ENCODE data around the gene ATAT1.
"Not testable (repeated sequence)": the region's sequence is repeated elsewhere in the genome, so short reads cannot be mapped to it uniquely, and the experiment has no call there.

The ATAT1 gene

DNA sequence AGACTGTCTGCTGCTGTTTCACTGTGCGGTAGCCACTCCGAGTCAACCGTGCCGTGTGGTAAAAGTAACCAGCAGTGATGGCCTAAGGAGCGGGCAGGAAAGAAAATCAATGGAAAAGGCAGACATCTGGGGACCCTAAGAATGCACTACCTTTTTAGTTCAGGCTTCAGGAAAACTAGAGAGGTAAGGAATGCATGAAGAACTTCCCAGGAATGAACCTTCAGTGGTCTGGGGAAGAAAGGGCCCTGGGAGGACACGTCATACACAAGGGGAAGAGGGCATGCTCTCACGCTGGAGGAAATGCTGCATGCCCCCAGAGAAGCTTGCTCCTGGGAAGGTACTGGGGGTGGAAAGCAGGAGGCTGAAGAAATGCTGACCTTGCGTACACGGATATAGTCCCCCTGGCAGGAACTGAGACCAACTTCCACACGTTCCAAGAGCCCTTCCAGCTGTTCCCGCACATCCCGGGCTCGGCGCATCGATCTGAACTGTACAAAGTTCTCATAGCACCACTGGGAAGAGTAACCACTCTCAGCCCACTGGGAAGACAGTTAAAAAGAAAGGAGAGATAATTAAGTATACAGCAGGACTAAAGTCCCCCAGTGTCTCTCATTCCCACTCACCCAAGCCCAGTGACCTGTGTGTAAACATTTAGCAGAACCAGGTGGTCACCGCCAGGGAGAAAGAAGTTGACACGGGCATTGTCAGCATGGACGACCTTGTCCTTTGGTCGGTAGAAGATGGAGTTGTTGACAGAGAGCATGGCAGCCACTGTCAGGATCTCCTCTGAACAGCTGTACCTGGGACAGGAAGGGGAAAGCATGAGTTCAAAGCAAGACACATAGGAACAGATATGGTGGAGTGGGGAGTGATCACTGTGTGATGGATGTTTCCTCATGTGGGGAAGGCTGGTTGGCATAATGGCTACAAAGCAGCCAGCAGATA, 28.4 kb downstream of the ATAT1 start:
- no peak for DNase-seq (ENCODE audit: low read depth)
- TF ChIP-seq, protein P1, sequence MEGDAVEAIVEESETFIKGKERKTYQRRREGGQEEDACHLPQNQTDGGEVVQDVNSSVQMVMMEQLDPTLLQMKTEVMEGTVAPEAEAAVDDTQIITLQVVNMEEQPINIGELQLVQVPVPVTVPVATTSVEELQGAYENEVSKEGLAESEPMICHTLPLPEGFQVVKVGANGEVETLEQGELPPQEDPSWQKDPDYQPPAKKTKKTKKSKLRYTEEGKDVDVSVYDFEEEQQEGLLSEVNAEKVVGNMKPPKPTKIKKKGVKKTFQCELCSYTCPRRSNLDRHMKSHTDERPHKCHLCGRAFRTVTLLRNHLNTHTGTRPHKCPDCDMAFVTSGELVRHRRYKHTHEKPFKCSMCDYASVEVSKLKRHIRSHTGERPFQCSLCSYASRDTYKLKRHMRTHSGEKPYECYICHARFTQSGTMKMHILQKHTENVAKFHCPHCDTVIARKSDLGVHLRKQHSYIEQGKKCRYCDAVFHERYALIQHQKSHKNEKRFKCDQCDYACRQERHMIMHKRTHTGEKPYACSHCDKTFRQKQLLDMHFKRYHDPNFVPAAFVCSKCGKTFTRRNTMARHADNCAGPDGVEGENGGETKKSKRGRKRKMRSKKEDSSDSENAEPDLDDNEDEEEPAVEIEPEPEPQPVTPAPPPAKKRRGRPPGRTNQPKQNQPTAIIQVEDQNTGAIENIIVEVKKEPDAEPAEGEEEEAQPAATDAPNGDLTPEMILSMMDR (conservative IDR thresholded peaks at IDR 0.05; ENCODE audit: low read length) = no peak
- no peak overlapping the region for H3K4me3 ChIP-seq (ENCODE audit: low read length)

DNA sequence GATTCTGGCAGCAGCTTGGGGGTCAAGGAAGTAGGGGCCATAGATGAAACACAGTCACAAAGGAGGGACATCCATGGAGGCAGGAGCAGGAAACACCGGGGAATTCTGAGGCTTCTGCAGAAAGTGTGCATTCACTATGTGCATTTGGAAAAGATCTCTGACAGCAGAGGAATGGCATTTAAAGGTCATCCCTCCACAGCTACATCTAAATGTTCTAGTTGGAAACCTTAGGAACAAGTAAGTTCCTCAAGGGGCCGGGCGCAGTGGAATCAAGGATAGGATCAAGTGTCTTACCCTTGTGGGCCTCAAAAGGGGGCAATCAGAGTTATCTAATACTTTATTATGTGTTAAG, 29.0 kb downstream of the ATAT1 start:
- DNase-seq (ENCODE audit: low read depth) = no peak
- no peak overlapping the region for H3K4me3 ChIP-seq (ENCODE audit: low read length)
- TF ChIP-seq, protein P1 (conservative IDR thresholded peaks at IDR 0.05; ENCODE audit: low read length) = no peak

DNA sequence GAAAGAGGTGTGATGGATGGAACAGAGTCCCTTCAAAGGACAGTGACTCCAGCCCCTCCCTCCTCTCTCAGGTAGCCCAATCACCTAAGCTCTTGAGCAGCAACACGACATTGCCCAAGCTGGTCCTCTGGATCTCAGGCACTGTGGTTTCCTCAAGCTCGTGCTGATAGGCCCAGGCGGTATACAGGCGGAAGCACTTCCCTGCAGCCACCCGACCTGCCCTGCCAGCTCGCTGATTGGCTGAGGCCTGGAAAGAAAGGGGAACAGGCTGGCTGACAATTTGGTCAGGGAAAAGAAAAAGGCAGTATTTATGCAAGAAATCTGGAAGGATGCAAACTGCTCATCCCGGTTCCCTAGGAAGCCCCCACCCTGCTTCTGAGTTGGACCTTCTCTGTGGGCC, 29.8 kb downstream of the ATAT1 start:
- TF ChIP-seq, protein P1 (conservative IDR thresholded peaks at IDR 0.05; ENCODE audit: low read length) = no peak
- DNase-seq (ENCODE audit: low read depth) = no peak
- no peak overlapping the region for H3K4me3 ChIP-seq (ENCODE audit: low read length)

DNA sequence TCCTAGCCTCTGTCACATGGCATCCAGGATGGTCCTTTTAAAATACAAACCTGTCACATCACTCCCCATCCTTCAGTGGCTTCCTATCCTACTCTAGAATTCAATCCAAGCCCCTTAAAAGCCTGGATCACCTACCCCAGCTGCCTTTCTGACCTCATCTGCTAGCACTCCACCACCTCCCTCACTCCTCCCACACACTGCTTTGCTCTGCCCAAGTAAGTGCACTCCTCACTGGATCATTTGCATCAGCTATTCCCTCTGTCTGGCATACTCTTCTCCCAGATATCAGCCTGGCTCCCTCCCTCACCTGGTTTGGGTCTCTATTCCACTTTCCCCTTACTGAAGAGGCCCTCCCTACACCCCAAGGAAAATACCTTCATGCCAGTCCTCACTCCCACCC, 30.8 kb downstream of the ATAT1 start:
- DNase-seq (ENCODE audit: low read depth) = no peak
- no peak overlapping the region for H3K4me3 ChIP-seq (ENCODE audit: low read length)
- TF ChIP-seq, protein P1 (conservative IDR thresholded peaks at IDR 0.05; ENCODE audit: low read length) = no peak

DNA sequence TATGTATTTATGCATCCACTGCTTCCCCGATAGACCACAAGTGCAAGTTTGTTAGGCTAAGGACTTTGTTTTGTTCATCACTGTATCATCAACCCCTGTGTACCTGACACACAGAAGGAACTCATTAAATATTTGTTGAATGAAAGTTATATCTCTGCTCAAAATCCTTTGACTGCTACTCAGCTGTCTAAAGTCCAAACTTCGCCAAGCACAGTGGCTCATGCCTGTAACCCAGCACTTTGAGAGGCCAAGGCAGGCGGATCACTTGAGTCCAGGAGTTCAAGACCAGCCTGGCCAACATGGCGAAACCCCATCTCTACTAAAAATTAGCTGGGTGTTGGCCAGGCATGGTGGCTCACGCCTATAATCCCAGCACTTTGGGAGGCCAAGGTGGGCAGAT, 31.2 kb downstream of the ATAT1 start:
- DNase-seq (ENCODE audit: low read depth) = not testable (repeated sequence)

DNA sequence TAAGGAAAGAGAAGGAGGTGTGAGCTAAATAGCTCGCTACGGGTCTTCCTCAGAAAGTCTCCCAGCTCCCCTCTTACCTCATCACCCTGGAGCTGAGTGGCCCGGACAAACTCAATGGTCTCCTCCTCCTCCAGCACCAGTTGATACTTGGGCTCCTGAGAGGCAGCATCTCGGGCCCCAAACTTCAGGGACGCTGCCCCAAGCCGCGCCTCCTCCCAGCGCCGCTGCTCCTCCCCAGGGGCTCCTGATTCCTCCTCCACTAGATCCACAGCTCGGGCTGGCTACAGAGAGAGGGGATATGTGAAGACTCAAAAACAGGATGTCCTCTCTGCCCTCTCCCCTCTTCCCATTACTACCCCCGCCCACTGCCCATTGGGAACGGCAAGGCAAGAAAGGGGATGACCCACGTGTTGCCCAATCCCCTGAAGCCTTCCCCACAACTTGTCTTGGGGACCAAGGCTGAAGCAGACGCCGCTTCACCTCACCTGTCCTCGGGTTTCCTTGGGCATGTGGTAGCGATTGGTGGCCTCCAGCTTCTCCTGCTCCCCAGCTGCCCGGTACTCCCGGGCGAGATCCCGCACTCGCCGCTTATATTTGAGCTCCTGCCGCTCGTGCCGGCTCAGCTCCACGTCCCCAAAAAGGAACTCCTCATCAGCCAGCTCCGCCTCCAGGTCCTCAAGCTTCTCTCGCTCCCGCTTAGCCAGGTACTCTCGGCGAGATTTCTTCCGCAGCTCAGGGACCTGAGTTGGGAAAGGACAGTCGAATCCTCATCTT, 38.5 kb downstream of the ATAT1 start:
- no peak for DNase-seq (ENCODE audit: low read depth)
- TF ChIP-seq, protein P1 (conservative IDR thresholded peaks at IDR 0.05; ENCODE audit: low read length) = no peak
- no peak overlapping the region for H3K4me3 ChIP-seq (ENCODE audit: low read length)

More for the DNA sequence above, 31.2 kb downstream of the ATAT1 start:
- not testable (repeated sequence) for H3K4me3 ChIP-seq (ENCODE audit: low read length)

DNA sequence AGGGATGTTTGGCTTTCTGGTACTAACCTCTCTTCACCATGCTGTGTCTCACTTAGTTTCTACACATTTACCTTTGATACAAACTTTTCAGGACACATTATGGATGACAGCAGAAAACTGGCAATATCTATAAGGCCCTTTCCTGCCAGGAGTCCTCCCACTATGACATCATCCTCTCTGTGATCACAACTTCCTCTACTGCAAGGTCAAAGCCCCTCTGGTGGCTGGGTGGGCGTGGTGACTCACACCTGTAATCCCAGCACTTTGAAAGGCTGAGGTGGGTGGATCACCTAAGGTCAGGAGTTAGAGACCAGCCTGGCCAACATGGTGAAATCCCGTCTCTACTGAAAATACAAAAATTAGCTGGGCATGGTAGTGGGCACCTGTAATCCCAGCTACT, 39.6 kb downstream of the ATAT1 start:
- not testable (repeated sequence) for DNase-seq (ENCODE audit: low read depth); H3K4me3 ChIP-seq (ENCODE audit: low read length)
